ENCODE results near the gene EEF1AKMT3. TPM values are rescaled to one million over a fixed set of nuclear protein-coding genes. Genes with fewer than 3 reads are reported as not detected.

Gene EEF1AKMT3
- total and polyA plus RNA-seq, 2 of the 4 experiments (the other 2 are of a cell fraction), result 3.2 to 8.1 TPM

DNA sequence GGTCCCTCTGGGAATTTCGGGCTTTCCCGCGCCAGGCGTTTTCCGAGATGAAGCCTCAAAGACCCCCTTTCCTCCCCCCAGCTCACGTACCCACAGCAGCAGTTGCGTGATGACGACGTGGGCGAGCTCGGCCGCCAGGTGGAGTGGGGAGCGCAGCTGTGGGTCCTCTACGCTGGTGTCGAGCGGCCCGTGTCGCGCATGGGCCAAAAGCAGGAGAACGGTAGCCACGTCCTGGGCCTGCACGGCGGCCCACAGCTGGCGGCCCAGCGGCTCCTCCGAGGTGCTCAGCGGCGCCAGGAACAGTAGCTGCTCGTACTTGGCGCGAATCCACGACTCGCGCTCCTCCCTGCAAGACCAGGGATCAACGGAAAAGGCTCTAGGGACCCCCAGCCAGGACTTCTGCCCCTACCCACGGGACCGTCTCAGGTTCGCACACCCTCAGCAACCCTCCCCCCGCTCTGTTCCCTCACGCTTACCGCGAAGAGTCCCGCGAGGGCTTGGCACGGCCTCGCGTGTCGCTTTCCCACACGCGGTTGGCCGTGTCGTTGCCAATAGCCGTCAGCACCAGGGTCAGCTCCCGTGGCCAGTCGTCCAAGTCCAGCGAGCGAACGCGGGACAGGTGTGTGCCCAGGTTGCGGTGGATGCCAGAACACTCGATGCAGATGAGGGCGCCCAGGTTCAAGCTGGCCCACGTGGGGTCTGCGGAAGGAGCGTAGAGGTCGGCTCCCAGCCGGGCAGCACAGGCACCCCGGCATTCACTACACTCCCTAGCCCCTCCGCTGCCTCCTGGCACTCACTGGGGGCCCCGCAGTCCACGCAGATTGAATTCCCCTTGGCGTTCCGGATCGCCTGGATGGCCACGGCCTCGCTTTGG, 45.3 kb upstream of the EEF1AKMT3 start:
- Histone ChIP-seq H4K8ac (ENCODE audit: low read depth in 2 of 2, low read length in 2 of 2) (peak overlapping the region; percentile 92 to 96), H4K5ac (ENCODE audit: low read depth, low read length) (peak overlapping the region; percentile 40), H3K4me3 (ENCODE audit: insufficient read depth, low read depth, low read length) (peak overlapping the region; percentile 70), H3K4me1 (ENCODE audit: control insufficient read depth, insufficient read depth, low read length) (0 out of 2 replicates have a peak, but pooled peaks cover 4% of the 10 kb centered on the region), H3K9me1 (ENCODE audit: insufficient read depth, low read length) (peaks cover 6% of the 10 kb centered on the region; the same call in 1 of the 2 replicates), H2BK5ac (ENCODE audit: low read depth, low read length, poor library complexity, severe bottlenecking) (peak overlapping the region; percentile 74), H3K4ac (ENCODE audit: low read depth, low read length) (peak overlapping the region; percentile 89), H3K9ac (ENCODE audit: low read depth, low read length) (peak overlapping the region; percentile 92; the same call in 1 of the 2 replicates), H2BK15ac (ENCODE audit: low read depth, low read length) (no peak overlapping the region), H2AK9ac (replicated peaks; ENCODE audit: low read depth, low read length, poor library complexity) (peak overlapping the region; percentile 99), H4K91ac (ENCODE audit: insufficient read depth, low read depth, low read length) (peak overlapping the region; percentile 82), H3K23ac (ENCODE audit: low read depth, low read length) (peak overlapping the region; percentile 75), H3K27me3 (ENCODE audit: control insufficient read depth, insufficient read depth, low read length) (peaks cover 12% of the 10 kb centered on the region; the same call in 1 of the 2 replicates), H2BK20ac (ENCODE audit: low read depth, low read length) (no peak overlapping the region), H2BK120ac (ENCODE audit: low read depth, low read length) (peak overlapping the region; percentile 27), H3K4me2 (ENCODE audit: low read depth, low read length) (peak overlapping the region; percentile 77), H3K14ac (replicated peaks; ENCODE audit: low read depth, low read length) (peak overlapping the region; percentile 90; the same call in 1 of the 2 replicates), H4K20me1 (ENCODE audit: insufficient read depth, low read length) (peaks cover 9% of the 10 kb centered on the region; the same call in 1 of the 2 replicates), H2AFZ (replicated peaks; ENCODE audit: low read length, poor library complexity) (peak overlapping the region; percentile 100), H3K18ac (ENCODE audit: low read depth, low read length) (peak overlapping the region; percentile 45), H3K27ac (ENCODE audit: insufficient read depth, low read length) (peak overlapping the region; percentile 61), H3K9me3 (ENCODE audit: control insufficient read depth, insufficient read depth, low read length) (no peaks in the 10 kb centered on the region), H3K56ac (ENCODE audit: extremely low read depth, insufficient read depth, low read length) (0 out of 2 replicates have a peak overlapping the region, but pooled peaks have one; percentile 23), H3K36me3 (ENCODE audit: control insufficient read depth, insufficient read depth, low read length) (peaks cover 6% of the 10 kb centered on the region; the same call in 1 of the 2 replicates), H2AK5ac (ENCODE audit: low read depth, low read length) (peak overlapping the region; percentile 65; the same call in 1 of the 2 replicates), H3K79me1 (ENCODE audit: low read depth in 1 of 2, low read length in 2 of 2) (peaks cover 0 to 17% of the 10 kb centered on the region in 2 experiments; a peak in 1 of 4 replicates)
- POLR2A ChIA-PET (ENCODE audit: unreplicated experiment), result no interaction called here
- TF ChIP-seq NFE2L2 (IDR thresholded peaks at IDR 0.05; ENCODE audit: low read depth, low read length), result no peak
- TF ChIP-seq RCOR1 (IDR thresholded peaks at IDR 0.05; ENCODE audit: insufficient replicate concordance, low read length), result no peak
- no peak for TF ChIP-seq MAFK (IDR thresholded peaks at IDR 0.05; ENCODE audit: low read depth, low read length)
- TF ChIP-seq MAZ (IDR thresholded peaks at IDR 0.05; ENCODE audit: borderline replicate concordance, low read depth, low read length), result no peak
- TF ChIP-seq FOS (IDR thresholded peaks at IDR 0.05; ENCODE audit: low read depth, low read length), result no peak
- no peak for TF ChIP-seq USF2 (IDR thresholded peaks at IDR 0.05; ENCODE audit: low read depth, low read length)
- TF ChIP-seq MXI1 (IDR thresholded peaks at IDR 0.05; ENCODE audit: borderline replicate concordance, low read depth, low read length), result 0 out of 2 replicates have a peak, but pooled peaks have one; percentile 39
- no peak for TF ChIP-seq RAD21 (IDR thresholded peaks at IDR 0.05; ENCODE audit: low read length)
- TF ChIP-seq, protein P1, sequence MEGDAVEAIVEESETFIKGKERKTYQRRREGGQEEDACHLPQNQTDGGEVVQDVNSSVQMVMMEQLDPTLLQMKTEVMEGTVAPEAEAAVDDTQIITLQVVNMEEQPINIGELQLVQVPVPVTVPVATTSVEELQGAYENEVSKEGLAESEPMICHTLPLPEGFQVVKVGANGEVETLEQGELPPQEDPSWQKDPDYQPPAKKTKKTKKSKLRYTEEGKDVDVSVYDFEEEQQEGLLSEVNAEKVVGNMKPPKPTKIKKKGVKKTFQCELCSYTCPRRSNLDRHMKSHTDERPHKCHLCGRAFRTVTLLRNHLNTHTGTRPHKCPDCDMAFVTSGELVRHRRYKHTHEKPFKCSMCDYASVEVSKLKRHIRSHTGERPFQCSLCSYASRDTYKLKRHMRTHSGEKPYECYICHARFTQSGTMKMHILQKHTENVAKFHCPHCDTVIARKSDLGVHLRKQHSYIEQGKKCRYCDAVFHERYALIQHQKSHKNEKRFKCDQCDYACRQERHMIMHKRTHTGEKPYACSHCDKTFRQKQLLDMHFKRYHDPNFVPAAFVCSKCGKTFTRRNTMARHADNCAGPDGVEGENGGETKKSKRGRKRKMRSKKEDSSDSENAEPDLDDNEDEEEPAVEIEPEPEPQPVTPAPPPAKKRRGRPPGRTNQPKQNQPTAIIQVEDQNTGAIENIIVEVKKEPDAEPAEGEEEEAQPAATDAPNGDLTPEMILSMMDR (conservative IDR thresholded peaks at IDR 0.05; ENCODE audit: low read depth, low read length), result peak; percentile 19; the same call in 1 of the 2 replicates
- no peak for TF ChIP-seq POLR2A (IDR thresholded peaks at IDR 0.05; ENCODE audit: low read depth, low read length)
- DNase-seq (no peak), ATAC-seq (ENCODE audit: low read depth) (peak; percentile 7)
- BruUV-seq (replicated peaks), result no TSS peak
- dilution Hi-C loops (cut with HindIII; ENCODE audit: low sequenced_read_pairs, unreplicated experiment), result no loop called here
- intact Hi-C loops (cut with micrococcal nuclease), result no loop called here
- WGBS, 2 experiments (ENCODE audit: extremely low coverage in 2 of 2, insufficient read length in 1 of 2), result 16% methylated on average over 53 of the region's 76 CpGs; no CpG with 5 or more reads in 1 of the 2 experiments
- CTCF ChIA-PET, result interaction anchor here (1.2 kb wide), 1 partner anchor 13 kb away, joined by 3 read pairs; no protein-coding TSS in a partner anchor
- in situ Hi-C loops (cut with MboI; ENCODE audit: low sequenced_read_pairs), result no loop called here
